CD4-positive, alpha-beta T cell treated with Interleukin-21 for 1 hour (primary cell): Measurements from ENCODE around the gene INSL3.
"Not testable (repeated sequence)": the region's sequence is repeated elsewhere in the genome, so short reads cannot be mapped to it uniquely, and the experiment has no call there.

Source experiments
- DNase-seq: peaks from one replicate; pipeline ENCODE4 v3.0.0-alpha.2; 2020

Gene INSL3

GRCh38 chr19:17780781-17781180, 40.5 kb downstream of the INSL3 start:
- DNase-seq = no peak

- DNase-seq = no peak
Measured at GRCh38 chr19:17778968-17779929, 42.1 kb downstream of the INSL3 start.

- peak; percentile 53 for DNase-seq
Measured at GRCh38 chr19:17778251-17778967, 42.9 kb downstream of the INSL3 start.

- not testable (repeated sequence) for DNase-seq
Measured at GRCh38 chr19:17777840-17778239, 43.5 kb downstream of the INSL3 start.

GRCh38 chr19:17775991-17776803, 45.1 kb downstream of the INSL3 start:
- no peak for DNase-seq

- DNase-seq = peak; percentile 39
Measured at GRCh38 chr19:17775245-17775927, 45.9 kb downstream of the INSL3 start.

- no peak for DNase-seq
Measured at GRCh38 chr19:17772172-17772571, 49.1 kb downstream of the INSL3 start.

- no peak for DNase-seq
Measured at GRCh38 chr19:17770613-17771012, 50.7 kb downstream of the INSL3 start.

- DNase-seq = no peak
Measured at GRCh38 chr19:17767559-17767958, 53.8 kb downstream of the INSL3 start.

GRCh38 chr19:17766543-17767131, 54.7 kb downstream of the INSL3 start:
- peak; percentile 46 for DNase-seq
